GM19035 (cell line): ENCODE results near the gene ABI3.
A peak's percentile ranks its signal among the peaks of the same experiment; 100 is the strongest.

Source experiments
- ATAC-seq: cut with Tn5 transposase; IDR thresholded peaks from one replicate; pipeline ENCODE4 v1.9.1; 2021; ENCODE audit not compliant: unreplicated experiment

ABI3 gene

GRCh38 chr17:49196520-49196919 lies 14.0 kb upstream of the ABI3 start:
- ATAC-seq = no peak

GRCh38 chr17:49197346-49197998 lies 13.0 kb upstream of the ABI3 start:
- no peak for ATAC-seq

- ATAC-seq = no peak
Measured at GRCh38 chr17:49198211-49198610, 12.3 kb upstream of the ABI3 start.

GRCh38 chr17:49200423-49201083 lies 10.0 kb upstream of the ABI3 start:
- ATAC-seq = no peak

GRCh38 chr17:49201481-49201927 lies 9.0 kb upstream of the ABI3 start:
- ATAC-seq = no peak

GRCh38 chr17:49203796-49204195 lies 6.7 kb upstream of the ABI3 start:
- ATAC-seq = no peak

GRCh38 chr17:49204516-49204915 lies 6.0 kb upstream of the ABI3 start:
- no peak for ATAC-seq

GRCh38 chr17:49209061-49209571 lies 1.4 kb upstream of the ABI3 start:
- no peak for ATAC-seq

GRCh38 chr17:49213399-49213798 lies 2.9 kb downstream of the ABI3 start:
- ATAC-seq = no peak

- no peak for ATAC-seq
Measured at GRCh38 chr17:49213847-49214246, 3.3 kb downstream of the ABI3 start.

- ATAC-seq = no peak
Measured at GRCh38 chr17:49214676-49215360, 4.3 kb downstream of the ABI3 start.

GRCh38 chr17:49216482-49216881 lies 6.0 kb downstream of the ABI3 start:
- ATAC-seq = no peak

- no peak for ATAC-seq
Measured at GRCh38 chr17:49216953-49217650, 6.6 kb downstream of the ABI3 start.

- ATAC-seq = peak; percentile 63
Measured at GRCh38 chr17:49217651-49218413, 7.3 kb downstream of the ABI3 start.

GRCh38 chr17:49218941-49219913 lies 8.7 kb downstream of the ABI3 start:
- ATAC-seq = no peak

GRCh38 chr17:49219987-49220386 lies 9.5 kb downstream of the ABI3 start:
- ATAC-seq = no peak

GRCh38 chr17:49223168-49223516 lies 12.6 kb downstream of the ABI3 start:
- ATAC-seq = no peak

- no peak for ATAC-seq
Measured at GRCh38 chr17:49223517-49224197, 13.2 kb downstream of the ABI3 start.
